Endothelial cell of umbilical vein (primary cell): Measurements from ENCODE around the gene EFNA5. TPM values are rescaled to one million over a fixed set of nuclear protein-coding genes. Genes with fewer than 3 reads are reported as not detected.

Experiments
- BruUV-seq: library from RNA; stranded (reverse); fragments of 400-500 nt; replicated peaks from 2 replicates; lab custom pipeline; 2021; lab: Mats Ljungman, UMichigan
- CTCF ChIA-PET: fragments of 300-600, 350-600 bp; sonication (Branson Sonifier 250); formaldehyde crosslinking; loops from one replicate; lab custom pipeline; 2021; ENCODE audit warnings: antibody characterized with exemption, inconsistent platforms; lab: Charles Lee
- POLR2A ChIA-PET: fragments of 300-600, 350-600 bp; sonication (Branson Sonifier 250); formaldehyde crosslinking; loops from one replicate; lab custom pipeline; 2021; ENCODE audit warnings: antibody characterized with exemption, inconsistent platforms; lab: Charles Lee
- DNase-seq: peaks from one replicate; pipeline ENCODE4 v3.0.0-alpha.2; 2011; ENCODE audit warnings: low read depth, low spot score
- FAIRE-seq: peaks from 2 replicates; lab custom pipeline; 2011; peaks lifted over from hg19 to GRCh38; lab: Jason Lieb, UNC
- H2AFZ ChIP-seq: 2 replicates; pipeline ENCODE4 v1.6.0; 2012; ENCODE audit warnings: low read depth, low read length, control low read depth, inconsistent platforms
- H3K27ac ChIP-seq: 2 replicates; pipeline ENCODE4 v1.5.1; 2011; ENCODE audit warnings: low read depth, mild to moderate bottlenecking, control low read depth, low read length, moderate library complexity; ENCODE audit not compliant: insufficient read depth
- H3K27me3 ChIP-seq, 2 experiments: 2 replicates each; pipeline versions ENCODE4 v1.6.0 to v1.6.1; 2011; ENCODE audit warnings: low read length in 2 of 2, mixed read lengths in 1 of 2; ENCODE audit not compliant: control insufficient read depth in 2 of 2, insufficient read depth in 2 of 2
- H3K36me3 ChIP-seq, 2 experiments: 2 replicates in 1 of 2; 3 replicates in 1 of 2; pipeline ENCODE4 v1.5.1; 2011; ENCODE audit warnings: low read length in 2 of 2, mild to moderate bottlenecking in 1 of 2, moderate library complexity in 1 of 2; ENCODE audit not compliant: control insufficient read depth in 2 of 2, insufficient read depth in 2 of 2; ENCODE audit errors: extremely low read depth in 1 of 2
- H3K4me1 ChIP-seq: 3 replicates; pipeline ENCODE4 v1.5.1; 2011; ENCODE audit warnings: mild to moderate bottlenecking, low read length; ENCODE audit not compliant: control insufficient read depth, insufficient read depth; ENCODE audit errors: extremely low read depth
- H3K4me2 ChIP-seq: 2 replicates; pipeline ENCODE4 v1.6.1; 2011; ENCODE audit warnings: low read length, control low read depth, mixed read lengths; ENCODE audit not compliant: insufficient read depth
- H3K4me3 ChIP-seq, 3 experiments: fragments of 200-600 bp in 1 of 3; sonication (generic), shearing (Covaris generic) in 1 of 3; replicated peaks in 1 of 3; 2 replicates each; pipeline ENCODE4 v1.5.1; 2011 to 2016; ENCODE audit warnings: control low read depth in 3 of 3, low read length in 3 of 3, mild to moderate bottlenecking in 2 of 3, inconsistent platforms in 1 of 3, low read depth in 1 of 3, moderate library complexity in 1 of 3; ENCODE audit not compliant: insufficient read depth in 1 of 3
- H3K79me2 ChIP-seq: 2 replicates; pipeline ENCODE4 v1.6.0; 2012; ENCODE audit warnings: low read length, inconsistent platforms; ENCODE audit not compliant: control insufficient read depth, insufficient read depth
- H3K9ac ChIP-seq: replicated peaks from 2 replicates; pipeline ENCODE3; 2011; ENCODE audit warnings: low read length, control low read depth; ENCODE audit not compliant: insufficient read depth; ENCODE audit errors: extremely low read depth
- H3K9me1 ChIP-seq: replicated peaks from 3 replicates; pipeline ENCODE4 v1.6.0; 2011; ENCODE audit warnings: mild to moderate bottlenecking, low read length; ENCODE audit not compliant: control insufficient read depth, insufficient read depth; ENCODE audit errors: extremely low read depth
- H3K9me3 ChIP-seq: replicated peaks from 2 replicates; pipeline ENCODE4 v1.5.1; 2012; ENCODE audit warnings: low read length, inconsistent platforms; ENCODE audit not compliant: control insufficient read depth, insufficient read depth
- H4K20me1 ChIP-seq: replicated peaks from 2 replicates; pipeline ENCODE3; 2011; ENCODE audit warnings: mild to moderate bottlenecking, low read length; ENCODE audit not compliant: control insufficient read depth, insufficient read depth; ENCODE audit errors: extremely low read depth
- EZH2 ChIP-seq: IDR thresholded peaks from 2 replicates; pipeline ENCODE4 v1.6.1; 2012; ENCODE audit warnings: borderline replicate concordance, low read depth, mild to moderate bottlenecking, moderate library complexity, low read length, inconsistent platforms; ENCODE audit not compliant: severe bottlenecking
- FOS ChIP-seq: IDR thresholded peaks from 2 replicates; pipeline ENCODE4 v1.6.1; 2011; ENCODE audit warnings: mild to moderate bottlenecking, low read length, moderate library complexity, borderline replicate concordance; ENCODE audit not compliant: insufficient read depth
- GATA2 ChIP-seq: IDR thresholded peaks from 2 replicates; pipeline ENCODE4 v1.7.0; 2011; ENCODE audit warnings: low read depth, mild to moderate bottlenecking, moderate library complexity, mixed read lengths, low read length; ENCODE audit not compliant: insufficient read length, insufficient read depth
- JUN ChIP-seq: IDR thresholded peaks from 2 replicates; pipeline ENCODE4 v1.6.1; 2011; ENCODE audit warnings: borderline replicate concordance, low read depth; ENCODE audit not compliant: insufficient read length, insufficient read depth
- MYC ChIP-seq: IDR thresholded peaks from one replicate; pipeline ENCODE4 v1.6.1; 2011; ENCODE audit warnings: mild to moderate bottlenecking, low read depth, low read length
- POLR2A ChIP-seq: IDR thresholded peaks from 2 replicates; pipeline ENCODE4 v1.6.1; 2012; ENCODE audit warnings: low read depth, mild to moderate bottlenecking, control low read depth, low read length
- POLR2AphosphoS5 ChIP-seq: IDR thresholded peaks from 2 replicates; pipeline ENCODE4 v1.6.1; 2012; ENCODE audit warnings: low read depth, mild to moderate bottlenecking, control low read depth, low read length, moderate library complexity; ENCODE audit not compliant: insufficient read depth
- dilution Hi-C: fragments of 300-500 bp; cut with MboI; formaldehyde crosslinking; loops from one replicate; pipeline ENCODE4 v1.15.0; 2019; ENCODE audit warnings: low sequenced_read_pairs; ENCODE audit not compliant: extremely low pct_ligation_motif_present
- intact Hi-C: fragments of 100-400 bp; cut with micrococcal nuclease; formaldehyde crosslinking; loops from one replicate; pipeline ENCODE4 v1.10.0; 2022
- polyA plus RNA-seq, 4 experiments: library from polyadenylated mRNA; depleted of rRNA in 3 of 4; stranded (reverse) in 3 of 4; unstranded in 1 of 4; fragments of >200 nt; gene quantifications; 2 replicates each; pipeline versions ENCODE4 v1.2.1 to v1.2.3, GENCODE V29; 2011 to 2012; ENCODE audit warnings: missing spikeins in 1 of 4
- total RNA-seq: library from RNA; stranded (reverse); gene quantifications from 2 replicates; pipeline ENCODE4 v1.2.3, GENCODE V29; 2021
- TF ChIP-seq, protein P1 (sequence below), 2 donors: IDR thresholded peaks; 1 replicate in 1 of 2; 2 replicates in 1 of 2; pipeline ENCODE4 v1.5.1; 2011; ENCODE audit warnings: low read length in 2 of 2, mild to moderate bottlenecking in 2 of 2, moderate library complexity in 2 of 2, control low read depth in 1 of 2, inconsistent platforms in 1 of 2, low read depth in 1 of 2; ENCODE audit not compliant: insufficient read depth in 1 of 2; ENCODE audit errors: extremely low read depth in 1 of 2
- TF ChIP-seq, protein P2 (sequence below): IDR thresholded peaks from 2 replicates; pipeline ENCODE4 v1.6.1; 2011; ENCODE audit not compliant: insufficient read depth, insufficient read length

The EFNA5 gene
- total and polyA plus RNA-seq, 2 donors (not counting 3 experiments of a cell fraction or from before 2014, with no cell fraction given), result 13.6 to 22.1 TPM

DNA sequence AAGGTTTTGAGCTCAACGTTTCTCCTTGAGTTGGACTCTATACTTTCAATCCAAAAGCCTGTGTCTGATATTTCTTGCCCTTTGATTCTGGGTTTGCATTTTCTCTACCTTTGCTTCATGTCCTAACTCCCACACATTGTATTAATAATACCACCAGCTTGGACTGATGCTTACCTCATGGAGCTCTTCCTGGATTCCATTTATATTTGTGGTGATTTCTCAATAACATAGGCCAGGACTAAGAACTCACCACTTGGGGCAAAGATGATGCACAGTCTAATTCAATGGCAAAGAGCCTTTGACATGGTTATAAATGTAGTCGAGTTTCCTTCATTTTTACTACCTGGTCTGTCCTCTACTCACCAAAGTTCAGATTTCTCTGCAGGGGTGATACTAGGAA is 27.5 kb upstream of the EFNA5 start:
- no peak overlapping the region for H3K27ac ChIP-seq
- no peaks in the 10 kb centered on the region for H4K20me1 ChIP-seq
- H3K9me1 ChIP-seq, result no peaks in the 10 kb centered on the region
- no peaks in the 10 kb centered on the region for H3K27me3 ChIP-seq
- TF ChIP-seq MYC, result no peak
- TF ChIP-seq JUN, result no peak
- no peak for TF ChIP-seq POLR2AphosphoS5
- TF ChIP-seq, protein P1, sequence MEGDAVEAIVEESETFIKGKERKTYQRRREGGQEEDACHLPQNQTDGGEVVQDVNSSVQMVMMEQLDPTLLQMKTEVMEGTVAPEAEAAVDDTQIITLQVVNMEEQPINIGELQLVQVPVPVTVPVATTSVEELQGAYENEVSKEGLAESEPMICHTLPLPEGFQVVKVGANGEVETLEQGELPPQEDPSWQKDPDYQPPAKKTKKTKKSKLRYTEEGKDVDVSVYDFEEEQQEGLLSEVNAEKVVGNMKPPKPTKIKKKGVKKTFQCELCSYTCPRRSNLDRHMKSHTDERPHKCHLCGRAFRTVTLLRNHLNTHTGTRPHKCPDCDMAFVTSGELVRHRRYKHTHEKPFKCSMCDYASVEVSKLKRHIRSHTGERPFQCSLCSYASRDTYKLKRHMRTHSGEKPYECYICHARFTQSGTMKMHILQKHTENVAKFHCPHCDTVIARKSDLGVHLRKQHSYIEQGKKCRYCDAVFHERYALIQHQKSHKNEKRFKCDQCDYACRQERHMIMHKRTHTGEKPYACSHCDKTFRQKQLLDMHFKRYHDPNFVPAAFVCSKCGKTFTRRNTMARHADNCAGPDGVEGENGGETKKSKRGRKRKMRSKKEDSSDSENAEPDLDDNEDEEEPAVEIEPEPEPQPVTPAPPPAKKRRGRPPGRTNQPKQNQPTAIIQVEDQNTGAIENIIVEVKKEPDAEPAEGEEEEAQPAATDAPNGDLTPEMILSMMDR (IDR thresholded peaks at IDR 0.05; ENCODE audit: extremely low read depth in 1 of 2, insufficient read depth in 1 of 2, low read depth in 1 of 2, low read length in 2 of 2), result no peak
- no peak for TF ChIP-seq GATA2
- TF ChIP-seq, protein P2, sequence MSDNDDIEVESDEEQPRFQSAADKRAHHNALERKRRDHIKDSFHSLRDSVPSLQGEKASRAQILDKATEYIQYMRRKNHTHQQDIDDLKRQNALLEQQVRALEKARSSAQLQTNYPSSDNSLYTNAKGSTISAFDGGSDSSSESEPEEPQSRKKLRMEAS, result no peak
- TF ChIP-seq POLR2A, result no peak
- TF ChIP-seq EZH2, result no peak
- TF ChIP-seq FOS, result no peak
- no peak overlapping the region for H3K4me3 ChIP-seq
- no peaks in the 10 kb centered on the region for H3K4me1 ChIP-seq
- dilution Hi-C loops, result no loop called here
- POLR2A ChIA-PET, result no interaction called here
- DNase-seq (no peak), FAIRE-seq (no peak)
- no TSS peak for BruUV-seq
- H3K4me2 ChIP-seq, result no peak overlapping the region
- intact Hi-C loops, result no loop called here
- CTCF ChIA-PET, result no interaction called here
- no peaks in the 10 kb centered on the region for H3K9me3 ChIP-seq
- no peak overlapping the region for H2AFZ ChIP-seq
- H3K36me3 ChIP-seq, result no peaks in the 10 kb centered on the region
- no peak overlapping the region for H3K9ac ChIP-seq
- no peaks in the 10 kb centered on the region for H3K79me2 ChIP-seq
